ENCODE results near the gene WNT10A.

The WNT10A gene

GRCh38 chr2:218878486-218878885, 2.2 kb upstream of the WNT10A start:
- DNase-seq: no peak

GRCh38 chr2:218878926-218879761, 1.5 kb upstream of the WNT10A start:
- DNase-seq: no peak

- DNase-seq: peak; percentile 39
Observed at GRCh38 chr2:218879776-218880101, 913 bp upstream of the WNT10A start.

DNA sequence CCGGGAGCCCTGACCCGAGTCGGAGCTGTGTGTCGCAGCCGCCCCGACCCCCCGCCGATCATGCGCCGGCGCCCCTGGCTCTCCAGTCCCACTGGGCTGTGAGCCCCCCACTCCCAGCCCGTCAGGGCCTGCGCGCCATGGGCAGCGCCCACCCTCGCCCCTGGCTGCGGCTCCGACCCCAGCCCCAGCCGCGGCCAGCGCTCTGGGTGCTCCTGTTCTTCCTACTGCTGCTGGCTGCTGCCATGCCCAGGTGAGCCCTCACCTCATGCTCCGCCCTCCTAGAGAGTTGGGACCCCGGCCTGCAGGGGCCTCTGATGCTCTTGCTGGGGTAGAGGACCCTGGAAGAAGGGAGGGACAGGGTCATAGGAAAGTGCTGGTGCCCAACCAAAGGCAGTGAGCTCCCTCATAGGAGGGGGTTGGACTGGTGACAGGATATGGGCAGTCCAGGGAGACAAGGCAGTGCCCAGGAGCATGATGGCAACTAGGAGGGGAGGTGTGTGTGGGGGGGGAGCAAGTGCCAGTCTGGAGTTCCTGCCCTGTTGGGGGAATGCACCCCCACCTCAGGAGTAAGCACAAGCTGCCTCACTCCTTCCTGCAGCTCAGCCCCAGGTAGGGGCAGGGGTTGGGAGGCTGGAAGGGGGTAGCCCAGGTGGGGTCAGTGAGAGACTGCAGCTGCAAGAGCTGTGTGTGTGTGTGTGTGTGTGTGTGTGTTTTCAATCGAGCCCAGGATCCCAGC, 375 bp downstream of the WNT10A start:
- no peak for DNase-seq

- no peak for DNase-seq
Observed at GRCh38 chr2:218881744-218882460, 1.2 kb downstream of the WNT10A start.

GRCh38 chr2:218882461-218882816, 1.8 kb downstream of the WNT10A start:
- DNase-seq: no peak

GRCh38 chr2:218882866-218883366, 2.3 kb downstream of the WNT10A start:
- DNase-seq: no peak

DNA sequence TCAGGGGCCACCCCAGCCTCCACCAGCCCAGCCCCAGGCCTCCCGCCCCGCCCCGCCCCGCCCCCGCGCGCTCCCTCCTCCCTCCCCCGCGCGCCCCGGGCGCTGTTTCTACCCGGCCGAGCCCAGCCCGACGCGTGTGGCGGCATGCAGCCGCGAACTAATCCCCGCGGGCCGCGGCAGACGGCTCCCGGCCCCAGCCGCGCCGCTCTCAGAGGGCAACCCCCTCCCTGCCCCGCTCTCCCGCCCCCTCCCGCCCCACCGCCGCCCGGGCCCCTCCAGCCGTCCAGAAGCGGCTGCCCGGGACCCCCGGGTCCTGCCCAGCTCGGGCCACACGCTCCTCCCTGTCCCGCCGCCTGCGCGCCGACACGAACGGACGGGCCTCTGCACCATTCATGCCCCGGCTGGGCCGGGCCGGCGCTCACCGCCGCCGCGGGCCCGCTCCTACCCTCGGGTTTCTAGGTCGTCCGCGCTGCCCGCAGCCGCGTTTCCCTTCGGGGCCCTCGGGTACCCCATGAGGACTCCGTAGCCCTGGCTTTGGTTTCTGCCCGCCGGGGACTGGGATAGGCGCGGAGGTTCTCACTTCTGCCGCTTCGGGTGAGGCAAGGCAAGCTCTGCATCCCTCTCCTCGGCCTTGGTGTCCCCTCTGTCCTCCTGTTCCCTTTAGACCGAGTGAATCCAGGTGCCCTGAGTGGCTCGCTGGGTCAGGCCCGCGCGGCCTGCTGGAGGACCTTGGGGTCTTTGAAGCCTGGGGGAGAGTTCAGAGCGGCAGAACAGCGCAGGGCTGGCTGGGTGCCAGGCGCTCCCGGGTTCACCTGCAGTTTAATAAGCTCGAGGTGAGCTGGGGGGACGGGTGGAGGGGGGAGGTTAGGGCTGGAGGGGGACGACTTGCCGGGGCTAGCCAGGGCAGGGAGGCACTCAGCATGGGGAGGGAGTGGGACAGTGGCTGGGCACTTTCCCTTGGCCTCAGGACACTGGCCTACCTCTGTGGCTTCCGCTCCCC, 3.1 kb downstream of the WNT10A start:
- peak; percentile 71 for DNase-seq

GRCh38 chr2:218884519-218884918, 3.9 kb downstream of the WNT10A start:
- DNase-seq: no peak

DNA sequence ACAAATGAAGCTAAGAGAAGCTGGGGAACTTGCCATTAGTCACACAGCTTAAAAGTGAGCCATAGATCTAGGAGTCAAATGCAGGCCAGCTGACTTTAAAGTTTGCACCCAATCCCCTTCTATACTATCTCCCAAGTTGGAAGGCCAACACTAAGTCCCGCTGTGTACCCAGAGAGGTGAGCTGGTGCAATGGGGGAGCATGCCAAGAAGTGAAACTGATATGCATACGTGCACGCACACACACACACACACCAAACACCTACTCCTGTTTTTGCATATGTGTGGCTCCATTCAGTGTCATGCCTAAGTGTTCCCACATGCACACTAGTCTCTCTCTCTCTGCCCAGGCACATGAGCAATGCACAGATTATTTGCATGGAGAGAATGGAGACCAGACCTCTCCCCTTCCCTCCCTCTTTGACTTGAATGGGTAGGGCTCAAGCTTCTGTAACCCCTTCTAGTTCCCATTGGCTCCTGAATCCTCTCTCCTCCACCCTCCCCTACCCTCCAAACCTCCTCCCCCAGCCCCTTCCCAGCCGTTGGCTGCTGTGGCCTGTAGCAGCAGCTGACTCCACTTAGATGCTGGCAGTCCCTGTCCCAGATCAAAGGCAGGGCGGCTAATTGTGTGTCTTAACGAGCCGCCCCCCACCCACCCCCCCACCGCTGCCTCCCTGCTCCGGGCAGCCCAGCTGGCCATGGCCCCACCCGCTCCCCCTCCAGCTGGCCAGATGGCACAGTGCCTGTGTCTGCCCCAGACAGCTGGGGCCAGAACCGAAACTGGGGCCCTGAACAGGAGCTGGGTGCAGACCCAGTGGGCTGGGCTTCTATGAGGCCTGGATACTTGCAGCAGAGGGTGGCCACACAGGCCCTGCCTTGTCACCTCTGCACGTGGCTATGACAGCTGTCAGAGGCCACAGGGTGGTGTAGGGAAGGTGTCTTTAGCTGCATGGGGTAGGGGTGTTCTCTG, 5.6 kb downstream of the WNT10A start:
- DNase-seq: peak; percentile 50

GRCh38 chr2:218887079-218887478, 6.4 kb downstream of the WNT10A start:
- DNase-seq: no peak

- no peak for DNase-seq
Observed at GRCh38 chr2:218888341-218888740, 7.7 kb downstream of the WNT10A start.

GRCh38 chr2:218889937-218890336, 9.3 kb downstream of the WNT10A start:
- DNase-seq: no peak

GRCh38 chr2:218890369-218890768, 9.7 kb downstream of the WNT10A start:
- DNase-seq: no peak

GRCh38 chr2:218891275-218892135, 10.9 kb downstream of the WNT10A start:
- no peak for DNase-seq

DNA sequence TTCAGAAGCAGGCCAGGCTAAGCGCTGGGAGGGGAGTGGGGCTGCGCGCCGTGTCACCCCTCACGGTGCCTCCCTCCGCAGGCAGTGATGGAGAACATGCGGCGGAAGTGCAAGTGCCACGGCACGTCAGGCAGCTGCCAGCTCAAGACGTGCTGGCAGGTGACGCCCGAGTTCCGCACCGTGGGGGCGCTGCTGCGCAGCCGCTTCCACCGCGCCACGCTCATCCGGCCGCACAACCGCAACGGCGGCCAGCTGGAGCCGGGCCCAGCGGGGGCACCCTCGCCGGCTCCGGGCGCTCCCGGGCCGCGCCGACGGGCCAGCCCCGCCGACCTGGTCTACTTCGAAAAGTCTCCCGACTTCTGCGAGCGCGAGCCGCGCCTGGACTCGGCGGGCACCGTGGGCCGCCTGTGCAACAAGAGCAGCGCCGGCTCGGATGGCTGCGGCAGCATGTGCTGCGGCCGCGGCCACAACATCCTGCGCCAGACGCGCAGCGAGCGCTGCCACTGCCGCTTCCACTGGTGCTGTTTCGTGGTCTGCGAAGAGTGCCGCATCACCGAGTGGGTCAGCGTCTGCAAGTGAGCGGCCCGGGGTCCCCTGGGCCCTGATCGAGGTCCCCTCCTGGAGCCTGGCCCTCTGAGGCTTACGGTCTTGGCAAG, 12.2 kb downstream of the WNT10A start:
- DNase-seq: peak; percentile 85

DNA sequence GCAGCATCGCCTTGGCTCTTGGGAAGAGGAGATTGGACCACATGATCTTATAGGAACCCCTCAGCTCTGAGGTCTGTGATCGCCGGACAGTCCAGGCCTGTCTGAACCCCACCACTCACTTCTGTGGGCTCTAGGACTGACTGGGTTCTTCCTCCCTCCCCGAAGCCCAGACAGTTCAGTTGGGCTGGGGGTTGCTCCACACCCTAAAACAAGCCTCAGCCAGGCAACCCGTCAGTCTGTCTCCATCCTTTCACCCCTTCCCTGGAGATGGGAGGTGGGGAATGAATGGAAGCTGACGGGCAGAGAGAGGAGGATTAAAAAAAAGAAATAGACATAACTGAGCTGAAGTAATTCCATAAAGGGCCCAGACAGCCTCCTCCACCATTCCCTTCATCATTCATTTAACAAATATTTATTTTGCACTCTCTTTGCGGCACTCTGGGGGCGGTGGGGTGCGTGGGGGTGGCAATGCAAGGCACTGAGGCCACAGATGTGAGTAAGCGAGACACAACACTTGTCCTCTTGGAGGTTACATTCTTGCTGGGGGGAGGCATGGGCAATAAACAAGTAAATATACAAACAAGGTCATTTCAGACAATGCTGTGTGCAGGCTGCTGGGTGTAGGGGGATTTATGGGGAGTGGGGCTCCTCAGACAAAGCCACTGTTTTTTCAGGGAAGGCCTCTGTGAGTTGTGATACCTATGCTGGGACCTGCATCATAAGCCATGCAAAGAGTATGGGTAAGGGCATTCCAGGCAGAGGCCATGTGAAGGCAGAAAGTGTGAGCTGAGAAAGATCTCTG, 12.9 kb downstream of the WNT10A start:
- DNase-seq: no peak

GRCh38 chr2:218894151-218894879, 13.7 kb downstream of the WNT10A start:
- no peak for DNase-seq
